HepG2 (cell line): Measurements from ENCODE around the gene NPB. TPM values are rescaled to one million over a fixed set of nuclear protein-coding genes. Genes with fewer than 3 reads are reported as not detected.

Source experiments
- ELF4 ChIP-seq: sonication (generic); formaldehyde crosslinking; IDR thresholded peaks from 2 replicates; pipeline ENCODE4 v1.5.0; 2020; ENCODE audit warnings: missing genetic modification reagents, mild to moderate bottlenecking, moderate library complexity, borderline replicate concordance
- KDM1A ChIP-seq: IDR thresholded peaks from 2 replicates; pipeline ENCODE4 v1.6.1; 2016; ENCODE audit warnings: missing compliant biosample characterization
- KDM5A ChIP-seq: fragments of 200-600 bp; sonication (generic); IDR thresholded peaks from 2 replicates; pipeline ENCODE4 v1.7.0; 2018; ENCODE audit warnings: antibody characterized with exemption, mild to moderate bottlenecking, low read length, borderline replicate concordance
- KDM5B ChIP-seq: sonication (generic); formaldehyde crosslinking; IDR thresholded peaks from 2 replicates; pipeline ENCODE4 v1.4.0; 2020; ENCODE audit warnings: missing genetic modification reagents, mild to moderate bottlenecking, borderline replicate concordance
- KMT2A ChIP-seq: sonication (generic); formaldehyde crosslinking; IDR thresholded peaks from 2 replicates; pipeline ENCODE4 v1.4.0; 2020; ENCODE audit warnings: missing genetic modification reagents
- MAFG ChIP-seq: sonication (generic); formaldehyde crosslinking; IDR thresholded peaks from 2 replicates; pipeline ENCODE4 v1.5.1; 2020; ENCODE audit warnings: mild to moderate bottlenecking, missing genetic modification reagents
- MAZ ChIP-seq, 2 experiments: sonication (generic) in 1 of 2; formaldehyde crosslinking in 1 of 2; IDR thresholded peaks; 2 replicates each; pipeline versions ENCODE4 v1.5.0 to v1.6.1; 2012 to 2020; ENCODE audit warnings: low read depth in 2 of 2, mild to moderate bottlenecking in 2 of 2, borderline replicate concordance in 1 of 2, improper control_type of control experiment in 1 of 2, low read length in 1 of 2, missing genetic modification reagents in 1 of 2, moderate library complexity in 1 of 2
- NFKB2 ChIP-seq: sonication (generic); formaldehyde crosslinking; IDR thresholded peaks from 2 replicates; pipeline ENCODE4 v1.4.0; 2020; ENCODE audit warnings: missing genetic modification reagents, borderline replicate concordance
- NKX3-1 ChIP-seq: sonication (generic); formaldehyde crosslinking; IDR thresholded peaks from 2 replicates; pipeline ENCODE4 v1.5.0; 2020; ENCODE audit warnings: missing genetic modification reagents
- PAX8 ChIP-seq: sonication (generic); formaldehyde crosslinking; IDR thresholded peaks from 2 replicates; pipeline ENCODE4 v1.8.0; 2022; ENCODE audit warnings: mild to moderate bottlenecking, missing genetic modification reagents, borderline replicate concordance
- PRMT3 ChIP-seq: sonication (generic); formaldehyde crosslinking; IDR thresholded peaks from 2 replicates; pipeline ENCODE4 v1.8.1; 2022; ENCODE audit warnings: low read depth, mild to moderate bottlenecking, moderate library complexity, missing genetic modification reagents, borderline replicate concordance
- RBAK ChIP-seq: sonication (generic); formaldehyde crosslinking; IDR thresholded peaks from 2 replicates; pipeline ENCODE4 v1.5.1; 2020; ENCODE audit warnings: mild to moderate bottlenecking, missing genetic modification reagents
- RBM39 ChIP-seq: fragments of 200-400 bp; formaldehyde crosslinking; IDR thresholded peaks from one replicate; pipeline ENCODE4 v1.6.1; 2018; ENCODE audit warnings: antibody characterized with exemption, mild to moderate bottlenecking, low read depth, low read length; ENCODE audit not compliant: poor library complexity, severe bottlenecking
- SALL2 ChIP-seq: sonication (generic); formaldehyde crosslinking; IDR thresholded peaks from 2 replicates; pipeline ENCODE4 v1.8.1; 2023; ENCODE audit warnings: mild to moderate bottlenecking, missing genetic modification reagents, inconsistent platforms
- SETDB1 ChIP-seq: sonication (generic); formaldehyde crosslinking; IDR thresholded peaks from 2 replicates; pipeline ENCODE4 v1.5.1; 2020; ENCODE audit warnings: missing genetic modification reagents, mild to moderate bottlenecking, borderline replicate concordance
- TBP ChIP-seq: sonication (generic); formaldehyde crosslinking; IDR thresholded peaks from 2 replicates; pipeline ENCODE4 v1.5.0; 2020; ENCODE audit warnings: missing genetic modification reagents
- ZBTB42 ChIP-seq: sonication (generic); formaldehyde crosslinking; IDR thresholded peaks from 2 replicates; pipeline ENCODE4 v1.5.0; 2020; ENCODE audit warnings: mild to moderate bottlenecking, missing genetic modification reagents
- ZEB1 ChIP-seq: IDR thresholded peaks from 2 replicates; pipeline ENCODE4 v1.6.1; 2012; ENCODE audit warnings: mild to moderate bottlenecking, low read depth, inconsistent platforms; ENCODE audit not compliant: insufficient replicate concordance
- ZNF143 ChIP-seq: sonication (generic); formaldehyde crosslinking; IDR thresholded peaks from 2 replicates; pipeline ENCODE4 v1.4.0; 2020; ENCODE audit warnings: missing genetic modification reagents
- ZNF232 ChIP-seq: sonication (generic); formaldehyde crosslinking; IDR thresholded peaks from 2 replicates; pipeline ENCODE4 v1.4.0; 2020; ENCODE audit warnings: missing genetic modification reagents, borderline replicate concordance
- ZNF30 ChIP-seq: sonication (generic); formaldehyde crosslinking; IDR thresholded peaks from 2 replicates; pipeline ENCODE4 v1.5.0; 2020; ENCODE audit warnings: mild to moderate bottlenecking, missing genetic modification reagents
- ZNF468 ChIP-seq: sonication (generic); formaldehyde crosslinking; IDR thresholded peaks from 2 replicates; pipeline ENCODE4 v1.8.0; 2022; ENCODE audit warnings: mild to moderate bottlenecking, moderate library complexity, missing genetic modification reagents
- ZNF543 ChIP-seq: sonication (generic); formaldehyde crosslinking; IDR thresholded peaks from 2 replicates; pipeline ENCODE4 v1.4.0; 2020; ENCODE audit warnings: mild to moderate bottlenecking, missing genetic modification reagents
- ZNF557 ChIP-seq: sonication (generic); formaldehyde crosslinking; IDR thresholded peaks from 2 replicates; pipeline ENCODE4 v1.4.0; 2020; ENCODE audit warnings: missing genetic modification reagents
- ZNF589 ChIP-seq: sonication (generic); formaldehyde crosslinking; conservative IDR thresholded peaks from 2 replicates; pipeline ENCODE4 v1.8.0; 2022; ENCODE audit warnings: mild to moderate bottlenecking, moderate library complexity, missing genetic modification reagents
- ZNF672 ChIP-seq: sonication (generic); formaldehyde crosslinking; IDR thresholded peaks from 2 replicates; pipeline ENCODE4 v1.8.1; 2022; ENCODE audit warnings: missing genetic modification reagents
- ZNF788 ChIP-seq: sonication (generic); formaldehyde crosslinking; IDR thresholded peaks from 2 replicates; pipeline ENCODE4 v1.5.0; 2020; ENCODE audit warnings: mild to moderate bottlenecking, missing genetic modification reagents, borderline replicate concordance
- polyA plus RNA-seq, 8 experiments: library from polyadenylated mRNA; depleted of rRNA in 3 of 8; stranded (reverse) in 7 of 8; unstranded in 1 of 8; fragments of >200 nt; fragmentation: Illumina TruSeq in 4 of 8; extraction: Trizol in 4 of 8; gene quantifications; 2 replicates each; pipeline versions ENCODE4 v1.2.1 to v1.2.3, GENCODE V29; 2011 to 2016; ENCODE audit warnings: low read depth in 4 of 8, missing spikeins in 1 of 8, mixed read lengths in 1 of 8; ENCODE audit not compliant: insufficient read depth in 1 of 8
- total RNA-seq, 5 experiments: library from RNA; depleted of rRNA; stranded (reverse); fragments of >200 nt; fragmentation: Illumina TruSeq; extraction: Trizol; gene quantifications; 2 replicates each; pipeline ENCODE4 v1.2.3, GENCODE V29; 2016; ENCODE audit warnings: low read depth in 1 of 5
- TF ChIP-seq, protein P1 (sequence below): sonication (generic); formaldehyde crosslinking; IDR thresholded peaks from 2 replicates; pipeline ENCODE4 v1.4.0; 2020; ENCODE audit warnings: missing genetic modification reagents
- TF ChIP-seq, protein P2 (sequence below): IDR thresholded peaks from 2 replicates; pipeline ENCODE4 v1.6.1; 2016

The NPB gene
- total and polyA plus RNA-seq, 2 of the 13 experiments (the other 11 are each of a cell fraction or from before 2014, with no cell fraction given): 0.11 to 0.93 TPM

DNA sequence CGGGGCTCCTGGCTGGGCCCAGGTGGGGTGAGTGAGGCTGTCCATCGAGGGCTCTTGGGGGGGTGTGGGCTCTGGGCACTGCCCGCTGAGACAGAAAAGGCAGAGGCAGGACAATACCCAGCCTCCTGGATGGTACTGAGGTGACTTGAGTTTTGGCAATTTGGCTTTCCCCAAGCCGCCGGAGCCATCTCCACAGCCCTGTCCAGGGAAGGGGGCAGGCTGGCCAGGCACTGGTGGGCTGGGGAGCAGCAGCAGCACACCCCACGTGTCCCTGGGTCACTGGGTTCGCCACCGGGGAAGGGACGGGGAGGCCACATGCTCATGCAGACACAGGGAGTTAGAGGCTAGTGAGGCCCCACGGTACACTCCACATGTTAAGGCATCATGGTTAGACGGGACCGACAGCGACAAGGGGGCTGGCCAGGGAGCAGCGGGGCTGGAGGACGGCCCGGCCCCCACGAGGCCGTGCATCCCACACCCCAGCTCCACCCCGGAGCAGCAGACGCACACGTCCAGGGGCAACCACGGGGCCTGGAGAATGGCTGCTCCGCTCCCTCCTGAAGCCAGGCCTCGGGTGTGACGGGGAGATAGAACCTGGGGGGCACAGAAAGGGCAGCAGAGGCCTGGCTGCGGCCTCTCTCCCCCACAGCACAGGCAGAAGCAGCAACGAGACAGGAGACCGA lies 33.9 kb upstream of the NPB start (continued):
- peak; percentile 57; the same call in 1 of the 2 replicates for TF ChIP-seq ZNF788 (CRISPR knock-in tag)
- TF ChIP-seq ZNF30 (CRISPR knock-in tag): no peak
- no peak for TF ChIP-seq ZNF543 (CRISPR knock-in tag)
- peak; percentile 93; the same call in 1 of the 2 replicates for TF ChIP-seq ZNF672 (CRISPR knock-in tag)
- no peak for TF ChIP-seq KMT2A (CRISPR knock-in tag)
- TF ChIP-seq RBM39: no peak
- TF ChIP-seq ZNF468 (CRISPR knock-in tag): no peak
- no peak for TF ChIP-seq KDM1A
- no peak for TF ChIP-seq ZBTB42 (CRISPR knock-in tag)
- TF ChIP-seq ZNF589: peak; percentile 79
- TF ChIP-seq NFKB2 (CRISPR knock-in tag): no peak; the same call in 1 of the 2 replicates
- no peak for TF ChIP-seq ZNF143 (CRISPR knock-in tag)
- no peak for TF ChIP-seq SALL2
- 0 out of 2 replicates have a peak, but pooled peaks have one; percentile 36 for TF ChIP-seq ZNF232
- TF ChIP-seq ZEB1: no peak
- TF ChIP-seq ELF4: no peak
- no peak for TF ChIP-seq TBP (CRISPR knock-in tag)
- no peak for TF ChIP-seq PRMT3
- TF ChIP-seq, protein P1, sequence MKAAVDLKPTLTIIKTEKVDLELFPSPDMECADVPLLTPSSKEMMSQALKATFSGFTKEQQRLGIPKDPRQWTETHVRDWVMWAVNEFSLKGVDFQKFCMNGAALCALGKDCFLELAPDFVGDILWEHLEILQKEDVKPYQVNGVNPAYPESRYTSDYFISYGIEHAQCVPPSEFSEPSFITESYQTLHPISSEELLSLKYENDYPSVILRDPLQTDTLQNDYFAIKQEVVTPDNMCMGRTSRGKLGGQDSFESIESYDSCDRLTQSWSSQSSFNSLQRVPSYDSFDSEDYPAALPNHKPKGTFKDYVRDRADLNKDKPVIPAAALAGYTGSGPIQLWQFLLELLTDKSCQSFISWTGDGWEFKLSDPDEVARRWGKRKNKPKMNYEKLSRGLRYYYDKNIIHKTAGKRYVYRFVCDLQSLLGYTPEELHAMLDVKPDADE (CRISPR knock-in tag): no peak
- no peak for TF ChIP-seq NKX3-1 (CRISPR knock-in tag)
- TF ChIP-seq PAX8 (CRISPR knock-in tag): no peak
- TF ChIP-seq RBAK (CRISPR knock-in tag): no peak
- peak; percentile 14; the same call in 1 of the 2 replicates for TF ChIP-seq MAZ (IDR thresholded peaks at IDR 0.05; ENCODE audit: borderline replicate concordance, low read depth, low read length)
- TF ChIP-seq MAZ (CRISPR knock-in tag; IDR thresholded peaks at IDR 0.05; ENCODE audit: low read depth): no peak; the same call in 1 of the 2 replicates
- TF ChIP-seq, protein P2, sequence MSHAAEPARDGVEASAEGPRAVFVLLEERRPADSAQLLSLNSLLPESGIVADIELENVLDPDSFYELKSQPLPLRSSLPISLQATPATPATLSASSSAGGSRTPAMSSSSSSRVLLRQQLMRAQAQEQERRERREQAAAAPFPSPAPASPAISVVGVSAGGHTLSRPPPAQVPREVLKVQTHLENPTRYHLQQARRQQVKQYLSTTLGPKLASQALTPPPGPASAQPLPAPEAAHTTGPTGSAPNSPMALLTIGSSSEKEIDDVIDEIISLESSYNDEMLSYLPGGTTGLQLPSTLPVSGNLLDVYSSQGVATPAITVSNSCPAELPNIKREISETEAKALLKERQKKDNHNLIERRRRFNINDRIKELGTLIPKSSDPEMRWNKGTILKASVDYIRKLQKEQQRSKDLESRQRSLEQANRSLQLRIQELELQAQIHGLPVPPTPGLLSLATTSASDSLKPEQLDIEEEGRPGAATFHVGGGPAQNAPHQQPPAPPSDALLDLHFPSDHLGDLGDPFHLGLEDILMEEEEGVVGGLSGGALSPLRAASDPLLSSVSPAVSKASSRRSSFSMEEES: no peak
- TF ChIP-seq SETDB1: no peak
- no peak for TF ChIP-seq ZNF557 (CRISPR knock-in tag)
- no peak for TF ChIP-seq MAFG (CRISPR knock-in tag)
- TF ChIP-seq KDM5B (CRISPR knock-in tag): no peak
- no peak for TF ChIP-seq KDM5A
